Measurements from ENCODE around the gene PI16. TPM values are rescaled to one million over a fixed set of nuclear protein-coding genes. Genes with fewer than 3 reads are reported as not detected.

PI16 gene
- total and polyA plus RNA-seq, 4 donors: 0.12 to 0.25 (median 0.24) TPM; not detected in 1

GRCh38 chr6:36962874-36963273, 8.3 kb downstream of the PI16 start:
- WGBS: 56% methylated on average over 12 of the region's 12 CpGs
- peak; percentile 69 for DNase-seq (ENCODE audit: low spot score)

DNA sequence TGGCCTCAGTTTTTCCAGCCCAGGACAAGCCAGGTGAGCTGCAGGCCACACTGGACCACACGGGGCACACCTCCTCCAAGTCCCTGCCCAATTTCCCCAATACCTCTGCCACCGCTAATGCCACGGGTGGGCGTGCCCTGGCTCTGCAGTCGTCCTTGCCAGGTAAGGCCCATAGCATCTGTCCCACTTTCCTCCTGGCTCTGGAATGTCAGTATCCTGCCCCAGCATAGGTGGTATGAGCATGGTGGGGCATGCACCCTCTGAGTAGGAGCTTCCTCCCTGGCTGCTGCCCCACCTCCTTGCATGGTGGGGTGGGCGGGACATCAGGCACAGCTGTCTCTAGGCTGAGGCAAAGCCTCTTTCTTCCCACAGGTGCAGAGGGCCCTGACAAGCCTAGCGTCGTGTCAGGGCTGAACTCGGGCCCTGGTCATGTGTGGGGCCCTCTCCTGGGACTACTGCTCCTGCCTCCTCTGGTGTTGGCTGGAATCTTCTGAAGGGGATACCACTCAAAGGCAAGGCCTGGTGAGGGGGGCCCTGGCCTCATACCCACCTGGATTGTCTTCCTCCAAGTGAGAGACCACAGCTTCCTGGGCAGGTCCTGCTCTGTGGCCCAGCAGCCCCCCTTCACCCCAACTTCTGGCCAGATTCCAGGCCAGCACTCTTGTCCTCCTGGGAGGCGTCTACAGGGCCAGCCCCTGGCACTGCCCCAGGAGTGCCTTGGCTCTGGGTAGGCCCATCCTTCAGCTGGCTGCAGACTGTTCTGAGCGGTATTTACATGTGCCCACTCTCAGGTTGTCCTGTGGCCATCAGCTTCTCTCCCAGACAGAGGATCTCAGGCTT, 9.1 kb downstream of the PI16 start:
- 82% methylated on average over 11 of the region's 11 CpGs for WGBS
- Histone ChIP-seq H3K36me3 (ENCODE audit: control insufficient read depth in 4 of 4, insufficient read depth in 3 of 4, low read depth in 1 of 4, low read length in 3 of 4) (peaks cover 1 to 14% (median 9%) of the 10 kb centered on the region in 4 donors), H3K4me1 (ENCODE audit: control insufficient read depth in 4 of 4, insufficient read depth in 4 of 4, low read length in 3 of 4) (no peaks in the 10 kb centered on the region), H3K9me3 (ENCODE audit: control insufficient read depth in 4 of 4, low read length in 3 of 4) (no peaks in the 10 kb centered on the region), H3K9ac (ENCODE audit: low read depth in 1 of 2, low read length in 2 of 2) (no peak overlapping the region), H3K4me3 (ENCODE audit: low read depth in 1 of 3, low read length in 3 of 3) (no peak overlapping the region), H3K27me3 (ENCODE audit: control insufficient read depth in 4 of 4, insufficient read depth in 4 of 4, low read length in 3 of 4) (no peaks in the 10 kb centered on the region), H3K27ac (ENCODE audit: low read depth in 1 of 2, low read length in 2 of 2) (no peak overlapping the region)
- TF ChIP-seq, protein P1, sequence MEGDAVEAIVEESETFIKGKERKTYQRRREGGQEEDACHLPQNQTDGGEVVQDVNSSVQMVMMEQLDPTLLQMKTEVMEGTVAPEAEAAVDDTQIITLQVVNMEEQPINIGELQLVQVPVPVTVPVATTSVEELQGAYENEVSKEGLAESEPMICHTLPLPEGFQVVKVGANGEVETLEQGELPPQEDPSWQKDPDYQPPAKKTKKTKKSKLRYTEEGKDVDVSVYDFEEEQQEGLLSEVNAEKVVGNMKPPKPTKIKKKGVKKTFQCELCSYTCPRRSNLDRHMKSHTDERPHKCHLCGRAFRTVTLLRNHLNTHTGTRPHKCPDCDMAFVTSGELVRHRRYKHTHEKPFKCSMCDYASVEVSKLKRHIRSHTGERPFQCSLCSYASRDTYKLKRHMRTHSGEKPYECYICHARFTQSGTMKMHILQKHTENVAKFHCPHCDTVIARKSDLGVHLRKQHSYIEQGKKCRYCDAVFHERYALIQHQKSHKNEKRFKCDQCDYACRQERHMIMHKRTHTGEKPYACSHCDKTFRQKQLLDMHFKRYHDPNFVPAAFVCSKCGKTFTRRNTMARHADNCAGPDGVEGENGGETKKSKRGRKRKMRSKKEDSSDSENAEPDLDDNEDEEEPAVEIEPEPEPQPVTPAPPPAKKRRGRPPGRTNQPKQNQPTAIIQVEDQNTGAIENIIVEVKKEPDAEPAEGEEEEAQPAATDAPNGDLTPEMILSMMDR (IDR thresholded peaks at IDR 0.05; ENCODE audit: low read depth, low read length, missing input control): no peak
- TF ChIP-seq RXRA (IDR thresholded peaks at IDR 0.05) (no peak), FOXA2 (IDR thresholded peaks at IDR 0.05) (no peak), FOXA1 (IDR thresholded peaks at IDR 0.05) (no peak), MAX (IDR thresholded peaks at IDR 0.05) (no peak), SP1 (IDR thresholded peaks at IDR 0.05) (no peak), JUND (IDR thresholded peaks at IDR 0.05) (no peak), HNF4G (IDR thresholded peaks at IDR 0.05) (no peak), YY1 (IDR thresholded peaks at IDR 0.05) (no peak), TAF1 (conservative IDR thresholded peaks at IDR 0.05) (no peak)
- TF ChIP-seq, protein P2, sequence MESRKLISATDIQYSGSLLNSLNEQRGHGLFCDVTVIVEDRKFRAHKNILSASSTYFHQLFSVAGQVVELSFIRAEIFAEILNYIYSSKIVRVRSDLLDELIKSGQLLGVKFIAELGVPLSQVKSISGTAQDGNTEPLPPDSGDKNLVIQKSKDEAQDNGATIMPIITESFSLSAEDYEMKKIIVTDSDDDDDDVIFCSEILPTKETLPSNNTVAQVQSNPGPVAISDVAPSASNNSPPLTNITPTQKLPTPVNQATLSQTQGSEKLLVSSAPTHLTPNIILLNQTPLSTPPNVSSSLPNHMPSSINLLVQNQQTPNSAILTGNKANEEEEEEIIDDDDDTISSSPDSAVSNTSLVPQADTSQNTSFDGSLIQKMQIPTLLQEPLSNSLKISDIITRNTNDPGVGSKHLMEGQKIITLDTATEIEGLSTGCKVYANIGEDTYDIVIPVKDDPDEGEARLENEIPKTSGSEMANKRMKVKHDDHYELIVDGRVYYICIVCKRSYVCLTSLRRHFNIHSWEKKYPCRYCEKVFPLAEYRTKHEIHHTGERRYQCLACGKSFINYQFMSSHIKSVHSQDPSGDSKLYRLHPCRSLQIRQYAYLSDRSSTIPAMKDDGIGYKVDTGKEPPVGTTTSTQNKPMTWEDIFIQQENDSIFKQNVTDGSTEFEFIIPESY (IDR thresholded peaks at IDR 0.05): no peak
- TF ChIP-seq, protein P3, sequence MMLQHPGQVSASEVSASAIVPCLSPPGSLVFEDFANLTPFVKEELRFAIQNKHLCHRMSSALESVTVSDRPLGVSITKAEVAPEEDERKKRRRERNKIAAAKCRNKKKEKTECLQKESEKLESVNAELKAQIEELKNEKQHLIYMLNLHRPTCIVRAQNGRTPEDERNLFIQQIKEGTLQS (IDR thresholded peaks at IDR 0.05): no peak
- no peak for DNase-seq (ENCODE audit: low spot score)

More at GRCh38 chr6:36962874-36963273, 8.3 kb downstream of the PI16 start:
- no peak overlapping the region for H3K9ac ChIP-seq (ENCODE audit: low read depth in 1 of 2, low read length in 2 of 2)
- no peaks in the 10 kb centered on the region for H3K27me3 ChIP-seq (ENCODE audit: control insufficient read depth in 4 of 4, insufficient read depth in 4 of 4, low read length in 3 of 4)
- no peaks in the 10 kb centered on the region for H3K4me1 ChIP-seq (ENCODE audit: control insufficient read depth in 4 of 4, insufficient read depth in 4 of 4, low read length in 3 of 4)
- no peak overlapping the region for H3K27ac ChIP-seq (ENCODE audit: low read depth in 1 of 2, low read length in 2 of 2)
- peaks cover 0 to 9% (median 3%) of the 10 kb centered on the region in 4 donors for H3K36me3 ChIP-seq (ENCODE audit: control insufficient read depth in 4 of 4, insufficient read depth in 3 of 4, low read depth in 1 of 4, low read length in 3 of 4)
- H3K9me3 ChIP-seq (ENCODE audit: control insufficient read depth in 4 of 4, low read length in 3 of 4): no peaks in the 10 kb centered on the region
- TF ChIP-seq HNF4A (conservative IDR thresholded peaks at IDR 0.05): no peak
- TF ChIP-seq HNF4G (IDR thresholded peaks at IDR 0.05): no peak
- TF ChIP-seq NR2F2 (IDR thresholded peaks at IDR 0.05): no peak
- TF ChIP-seq, protein P3 (IDR thresholded peaks at IDR 0.05): no peak
- H3K4me3 ChIP-seq (ENCODE audit: low read depth in 1 of 3, low read length in 3 of 3): no peak overlapping the region
